ENCODE data around the gene NAP1L4.
A peak's percentile ranks its signal among the peaks of the same experiment; 100 is the strongest.

The NAP1L4 gene

DNA sequence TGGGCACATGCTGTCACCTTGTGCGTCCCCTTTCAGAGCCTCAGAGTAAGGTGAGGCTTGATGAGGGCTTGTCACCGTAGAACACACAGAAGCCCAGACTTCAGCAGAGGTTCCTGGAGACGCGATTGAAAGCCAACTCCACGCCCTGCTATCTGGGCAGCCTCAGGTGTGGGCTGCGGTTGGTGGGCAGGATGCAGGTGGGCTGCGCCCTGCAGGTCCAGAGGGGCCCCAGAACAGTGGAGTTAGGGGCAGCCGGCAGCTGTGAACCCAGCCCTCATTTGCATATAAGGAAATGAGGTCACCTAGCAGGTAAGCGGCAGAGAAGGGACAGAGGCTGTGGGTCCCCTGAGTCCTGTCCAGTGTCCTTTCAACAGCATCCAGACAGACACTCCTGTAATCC is 78.4 kb downstream of the NAP1L4 start:
- in situ Hi-C loops (cut with HindIII; ENCODE audit: low pct_ligation_motif_present, low sequenced_read_pairs) = no loop called here
- no peak overlapping the region for H3K27ac ChIP-seq
- TF ChIP-seq, protein P1, sequence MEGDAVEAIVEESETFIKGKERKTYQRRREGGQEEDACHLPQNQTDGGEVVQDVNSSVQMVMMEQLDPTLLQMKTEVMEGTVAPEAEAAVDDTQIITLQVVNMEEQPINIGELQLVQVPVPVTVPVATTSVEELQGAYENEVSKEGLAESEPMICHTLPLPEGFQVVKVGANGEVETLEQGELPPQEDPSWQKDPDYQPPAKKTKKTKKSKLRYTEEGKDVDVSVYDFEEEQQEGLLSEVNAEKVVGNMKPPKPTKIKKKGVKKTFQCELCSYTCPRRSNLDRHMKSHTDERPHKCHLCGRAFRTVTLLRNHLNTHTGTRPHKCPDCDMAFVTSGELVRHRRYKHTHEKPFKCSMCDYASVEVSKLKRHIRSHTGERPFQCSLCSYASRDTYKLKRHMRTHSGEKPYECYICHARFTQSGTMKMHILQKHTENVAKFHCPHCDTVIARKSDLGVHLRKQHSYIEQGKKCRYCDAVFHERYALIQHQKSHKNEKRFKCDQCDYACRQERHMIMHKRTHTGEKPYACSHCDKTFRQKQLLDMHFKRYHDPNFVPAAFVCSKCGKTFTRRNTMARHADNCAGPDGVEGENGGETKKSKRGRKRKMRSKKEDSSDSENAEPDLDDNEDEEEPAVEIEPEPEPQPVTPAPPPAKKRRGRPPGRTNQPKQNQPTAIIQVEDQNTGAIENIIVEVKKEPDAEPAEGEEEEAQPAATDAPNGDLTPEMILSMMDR (IDR thresholded peaks at IDR 0.05; ENCODE audit: low read depth, low read length, missing control alignments) = no peak
- H3K27me3 ChIP-seq (replicated peaks) = no peaks in the 10 kb centered on the region
- H3K36me3 ChIP-seq (replicated peaks) = no peaks in the 10 kb centered on the region
- no peak for DNase-seq
- H3K4me3 ChIP-seq (ENCODE audit: low read depth, low read length) = no peak overlapping the region

- TF ChIP-seq, protein P1 (IDR thresholded peaks at IDR 0.05; ENCODE audit: low read depth, low read length, missing control alignments) = peak; percentile 20
- peak overlapping the region; percentile 33 for H3K27ac ChIP-seq
Measured at GRCh38 chr11:2913019-2913431, 79.1 kb downstream of the NAP1L4 start.

GRCh38 chr11:2912498-2912897 is 79.6 kb downstream of the NAP1L4 start:
- H3K27ac ChIP-seq = peak overlapping the region; percentile 33
- in situ Hi-C loops (cut with HindIII; ENCODE audit: low pct_ligation_motif_present, low sequenced_read_pairs) = no loop called here
- peak; percentile 86 for DNase-seq
- peak overlapping the region; percentile 15 for H3K4me3 ChIP-seq (ENCODE audit: low read depth, low read length)
- TF ChIP-seq, protein P1 (IDR thresholded peaks at IDR 0.05; ENCODE audit: low read depth, low read length, missing control alignments) = no peak
- no peaks in the 10 kb centered on the region for H3K36me3 ChIP-seq (replicated peaks)
- no peaks in the 10 kb centered on the region for H3K27me3 ChIP-seq (replicated peaks)

More at GRCh38 chr11:2913019-2913431, 79.1 kb downstream of the NAP1L4 start:
- Histone ChIP-seq H3K27me3 (replicated peaks) (no peaks in the 10 kb centered on the region), H3K4me3 (ENCODE audit: low read depth, low read length) (peak overlapping the region; percentile 15), H3K36me3 (replicated peaks) (no peaks in the 10 kb centered on the region)
- in situ Hi-C loops (cut with HindIII; ENCODE audit: low pct_ligation_motif_present, low sequenced_read_pairs) = no loop called here
- DNase-seq = peak; percentile 58

DNA sequence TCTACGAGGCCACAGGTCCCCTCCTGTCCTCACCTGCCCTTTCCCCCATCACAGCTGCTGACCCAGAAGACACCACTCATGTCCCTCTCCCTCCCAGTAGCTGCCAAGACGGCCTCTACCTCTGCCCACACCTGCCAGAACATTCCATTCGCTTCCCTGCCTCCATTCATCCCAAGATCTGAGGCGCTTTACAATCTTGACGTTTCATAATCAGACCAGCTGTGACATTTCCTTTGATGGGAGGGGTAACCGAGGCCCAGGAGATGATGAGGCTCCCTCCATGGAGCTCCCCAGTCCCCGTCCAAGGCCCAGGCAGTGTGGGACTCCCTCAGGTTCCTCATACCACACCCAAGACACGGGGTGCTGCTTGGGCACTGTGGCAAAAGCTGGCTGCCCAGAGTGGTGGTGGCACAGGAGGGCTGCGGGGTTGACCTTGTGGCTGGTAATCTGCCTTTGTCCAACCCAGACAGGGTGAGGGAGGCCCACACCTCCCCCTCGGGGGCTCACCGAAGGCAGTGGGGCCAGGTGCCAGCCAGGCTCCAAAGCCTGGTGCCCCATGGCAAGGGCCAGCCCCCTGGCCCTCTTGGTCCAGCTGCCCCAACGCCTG is 80.2 kb downstream of the NAP1L4 start:
- H3K36me3 ChIP-seq (replicated peaks) = no peaks in the 10 kb centered on the region
- H3K4me3 ChIP-seq (ENCODE audit: low read depth, low read length) = no peak overlapping the region
- H3K27me3 ChIP-seq (replicated peaks) = no peaks in the 10 kb centered on the region
- H3K27ac ChIP-seq = no peak overlapping the region
- in situ Hi-C loops (cut with HindIII; ENCODE audit: low pct_ligation_motif_present, low sequenced_read_pairs) = no loop called here
- TF ChIP-seq, protein P1 (IDR thresholded peaks at IDR 0.05; ENCODE audit: low read depth, low read length, missing control alignments) = no peak
- no peak for DNase-seq

DNA sequence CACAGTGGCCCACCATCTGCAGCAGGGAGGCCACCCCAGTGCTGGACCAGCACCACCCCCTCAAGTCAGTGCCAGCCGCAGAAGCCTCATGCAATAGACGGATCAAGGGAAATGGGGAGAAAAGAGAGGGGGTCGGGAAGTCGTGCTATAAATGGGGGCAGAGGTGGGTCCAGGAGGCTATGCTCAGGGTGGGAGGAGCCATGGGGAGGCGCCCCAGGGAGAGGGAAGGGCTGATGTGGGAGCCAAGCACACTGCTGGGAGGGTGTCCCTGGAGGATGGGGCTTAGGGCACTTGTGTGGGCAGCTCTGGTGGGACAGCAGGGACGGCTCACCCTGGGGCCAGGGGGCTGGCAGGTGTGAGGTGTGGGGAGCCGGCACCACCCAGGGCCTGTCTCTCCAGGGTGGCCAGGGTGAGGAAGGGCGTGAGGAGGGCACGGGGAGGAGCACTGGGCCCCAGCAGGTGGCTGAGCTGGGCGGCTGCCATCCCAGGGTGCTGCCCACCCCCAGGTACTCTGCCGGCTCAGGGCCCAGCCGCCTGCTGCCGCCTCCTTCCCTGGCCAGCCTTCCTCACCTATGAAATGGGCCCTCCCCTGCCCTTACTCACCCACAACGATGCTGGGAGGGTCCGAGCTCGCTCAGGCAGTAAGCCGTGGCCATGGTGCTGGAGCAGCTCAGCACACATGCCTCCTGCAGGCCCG is 80.9 kb downstream of the NAP1L4 start:
- TF ChIP-seq, protein P1 (IDR thresholded peaks at IDR 0.05; ENCODE audit: low read depth, low read length, missing control alignments) = no peak
- H3K4me3 ChIP-seq (ENCODE audit: low read depth, low read length) = no peak overlapping the region
- in situ Hi-C loops (cut with HindIII; ENCODE audit: low pct_ligation_motif_present, low sequenced_read_pairs) = no loop called here
- DNase-seq = no peak
- H3K36me3 ChIP-seq (replicated peaks) = no peaks in the 10 kb centered on the region
- no peaks in the 10 kb centered on the region for H3K27me3 ChIP-seq (replicated peaks)
- no peak overlapping the region for H3K27ac ChIP-seq
